Caki2 (cell line): ENCODE results near the gene SART1. TPM values are rescaled to one million over a fixed set of nuclear protein-coding genes. Genes with fewer than 3 reads are reported as not detected.

Source experiments
- DNase-seq: peaks from one replicate; pipeline ENCODE4 v3.0.0-alpha.2; 2015; ENCODE audit warnings: low read depth
- in situ Hi-C: cut with HindIII; loops from 2 replicates; pipeline ENCODE4 v1.10.0; 2016; ENCODE audit warnings: low sequenced_read_pairs, low pct_unique_long_range_greater_than_20kb, mixed read lengths
- total RNA-seq: library from RNA; depleted of rRNA; stranded (reverse); fragments of >200 nt; shearing (Covaris generic); gene quantifications from 2 replicates; pipeline ENCODE4 v1.2.3, GENCODE V29; 2014; ENCODE audit warnings: low replicate concordance

SART1 gene
- total RNA-seq, 1 experiment from 2014 or later = 68.3 TPM

DNA sequence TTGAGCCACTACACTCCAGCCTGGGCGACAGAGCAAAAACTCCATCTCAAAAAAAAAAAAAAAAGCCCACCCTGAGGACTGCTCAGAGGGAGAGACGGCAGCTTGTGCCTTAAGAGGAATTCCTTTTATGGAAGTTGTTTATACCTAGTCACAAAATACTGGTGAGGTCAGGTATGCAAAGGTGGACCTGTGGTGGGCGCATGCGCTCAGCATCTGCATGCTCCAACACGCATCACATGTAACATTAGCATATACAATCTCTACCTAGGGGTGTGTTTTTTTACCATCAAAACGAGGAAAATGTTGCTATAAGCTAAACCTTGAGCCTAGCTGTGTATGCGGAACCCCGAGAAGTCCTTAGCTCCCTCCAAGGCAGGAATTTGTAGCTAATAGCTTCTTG, 6.8 kb upstream of the SART1 start:
- in situ Hi-C loops = no loop called here
- no peak for DNase-seq

- no peak for DNase-seq
- in situ Hi-C loops = no loop called here
These were observed 3.2 kb upstream of the SART1 start for GRCh38 chr11:65958291-65958690.

DNA sequence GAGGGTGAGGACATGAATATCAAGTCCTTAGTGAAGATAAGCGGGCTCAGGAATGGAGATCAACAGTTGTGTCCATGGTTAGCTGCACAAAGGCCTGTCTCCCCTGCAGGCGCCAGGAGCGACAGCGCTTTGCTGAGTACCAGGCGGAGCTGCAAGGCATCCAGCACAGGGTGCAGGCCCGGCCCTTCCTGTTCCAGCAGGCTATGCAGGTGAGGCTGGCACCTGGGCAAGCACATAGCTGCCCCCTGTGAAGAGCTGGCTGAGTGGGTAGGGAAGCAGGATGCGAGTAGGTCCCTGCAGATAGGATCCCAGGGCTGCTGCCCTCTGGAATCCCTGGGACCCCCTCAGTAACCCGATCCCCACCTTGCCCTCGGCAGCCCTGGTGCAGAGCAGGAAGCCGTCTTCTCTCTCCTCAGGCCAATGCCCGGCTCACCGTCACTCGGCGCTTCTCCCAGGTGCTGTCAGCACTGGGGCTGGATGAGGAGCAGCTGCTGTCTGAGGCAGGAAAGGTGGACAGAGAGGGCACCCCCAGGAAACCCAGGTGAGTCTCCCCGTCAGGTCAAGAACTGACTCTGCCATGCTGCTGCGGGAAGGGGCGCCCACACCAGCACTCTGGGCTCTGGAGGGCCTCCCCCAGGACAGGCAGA, 2.6 kb upstream of the SART1 start:
- DNase-seq = no peak
- in situ Hi-C loops = no loop called here

DNA sequence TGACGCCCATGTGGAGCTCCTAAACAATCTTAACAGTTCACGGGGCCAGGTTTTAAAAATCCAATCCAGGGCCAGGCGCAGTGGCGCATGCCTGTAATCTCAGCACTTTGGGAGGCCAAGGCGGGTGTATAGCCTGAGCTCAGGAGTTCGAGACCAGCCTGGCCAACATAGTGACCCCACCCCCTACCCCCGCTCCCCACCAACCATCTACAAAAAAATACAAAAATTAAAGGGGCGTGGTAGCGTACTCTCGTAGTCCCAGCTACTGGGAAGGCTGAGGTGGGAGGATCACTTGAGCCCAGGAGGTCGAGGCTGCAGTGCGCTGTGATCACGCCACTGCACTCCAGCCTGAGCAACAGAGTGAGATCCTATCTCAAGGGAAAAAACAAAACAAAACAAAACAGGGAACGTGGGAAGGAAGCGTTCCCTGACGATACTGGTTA, 689 bp upstream of the SART1 start:
- DNase-seq = no peak
- in situ Hi-C loops = no loop called here

GRCh38 chr11:65962141-65962564, 619 bp downstream of the SART1 start:
- DNase-seq = no peak
- in situ Hi-C loops = no loop called here

- DNase-seq = no peak
- in situ Hi-C loops = no loop called here
These were observed 3.4 kb downstream of the SART1 start for GRCh38 chr11:65964906-65965305.

GRCh38 chr11:65965986-65966762, 4.6 kb downstream of the SART1 start:
- no peak for DNase-seq
- in situ Hi-C loops = no loop called here

DNA sequence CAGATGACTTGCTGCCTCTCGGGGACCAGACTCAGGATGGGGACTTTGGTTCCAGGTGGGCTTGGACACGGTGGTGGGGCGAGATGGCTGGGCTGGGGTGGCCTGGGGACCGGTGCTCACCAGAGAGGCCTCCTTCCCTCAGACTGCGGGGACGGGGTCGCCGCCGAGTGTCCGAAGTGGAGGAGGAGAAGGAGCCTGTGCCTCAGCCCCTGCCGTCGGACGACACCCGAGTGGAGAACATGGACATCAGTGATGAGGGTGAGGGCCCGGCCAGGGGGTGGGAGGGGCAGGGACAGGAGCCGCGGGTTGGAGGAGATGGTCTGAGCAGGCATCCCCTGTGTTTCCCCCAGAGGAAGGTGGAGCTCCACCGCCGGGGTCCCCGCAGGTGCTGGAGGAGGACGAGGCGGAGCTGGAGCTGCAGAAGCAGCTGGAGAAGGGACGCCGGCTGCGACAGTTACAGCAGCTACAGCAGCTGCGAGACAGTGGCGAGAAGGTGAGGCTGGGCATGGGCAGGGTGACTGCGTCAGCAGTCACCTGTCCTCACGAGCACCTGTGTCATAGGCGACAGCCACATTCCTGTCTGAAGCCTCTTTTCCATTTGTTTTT, 5.9 kb downstream of the SART1 start:
- DNase-seq = no peak
- in situ Hi-C loops = no loop called here

GRCh38 chr11:65968600-65969482, 7.3 kb downstream of the SART1 start:
- in situ Hi-C loops = no loop called here
- no peak for DNase-seq

DNA sequence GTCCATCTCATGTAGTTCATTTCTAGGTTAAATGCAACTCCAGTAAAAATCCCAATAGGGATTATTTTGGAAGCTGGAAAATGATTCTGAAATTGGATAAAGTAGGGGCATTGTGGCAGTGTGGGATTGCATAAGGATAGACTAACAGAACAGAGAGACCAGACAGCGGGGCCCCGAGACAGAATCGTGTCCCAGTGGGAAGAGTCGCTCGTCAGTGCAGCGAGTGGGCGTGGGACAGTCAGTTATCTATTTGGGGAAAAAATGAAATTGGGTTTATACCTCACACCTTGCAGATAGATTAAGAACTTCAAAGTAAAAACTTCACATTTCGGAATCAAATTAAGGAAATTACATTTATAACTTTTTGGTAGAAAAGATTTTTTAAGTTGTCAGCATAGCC, 10.6 kb downstream of the SART1 start:
- in situ Hi-C loops = no loop called here
- no peak for DNase-seq

DNA sequence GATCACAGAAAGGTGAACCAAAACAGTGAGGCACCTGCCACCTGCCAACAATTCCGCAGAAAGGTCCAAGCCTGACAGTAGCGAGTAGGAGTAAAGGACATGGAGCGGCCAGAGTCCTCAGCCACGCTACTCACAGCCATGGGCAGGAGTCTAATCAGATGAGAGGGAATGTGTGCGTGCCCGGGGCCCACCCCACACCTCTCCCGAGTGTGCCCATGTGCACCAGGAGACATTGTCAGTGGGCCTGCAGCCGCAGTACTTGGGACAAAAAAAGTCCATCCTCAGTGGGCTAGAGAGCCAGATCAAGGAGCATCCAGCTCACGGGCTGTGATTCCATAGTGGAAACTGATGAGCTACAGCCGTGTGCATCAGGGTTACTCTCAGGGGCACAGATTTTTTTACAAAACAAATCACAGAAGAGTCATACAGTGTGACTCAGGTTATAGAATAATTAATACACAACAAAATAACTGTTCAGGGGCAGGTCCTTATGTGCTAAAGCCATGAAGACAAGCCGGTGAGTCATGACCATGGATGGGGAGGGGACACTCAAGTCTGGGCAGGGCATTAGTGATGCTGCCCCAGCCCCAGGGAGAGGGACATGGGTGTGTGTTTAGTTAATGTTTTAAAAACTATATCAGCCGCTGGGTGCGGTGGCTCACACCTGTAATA, 12.0 kb downstream of the SART1 start:
- in situ Hi-C loops = no loop called here
- peak; percentile 23 for DNase-seq

DNA sequence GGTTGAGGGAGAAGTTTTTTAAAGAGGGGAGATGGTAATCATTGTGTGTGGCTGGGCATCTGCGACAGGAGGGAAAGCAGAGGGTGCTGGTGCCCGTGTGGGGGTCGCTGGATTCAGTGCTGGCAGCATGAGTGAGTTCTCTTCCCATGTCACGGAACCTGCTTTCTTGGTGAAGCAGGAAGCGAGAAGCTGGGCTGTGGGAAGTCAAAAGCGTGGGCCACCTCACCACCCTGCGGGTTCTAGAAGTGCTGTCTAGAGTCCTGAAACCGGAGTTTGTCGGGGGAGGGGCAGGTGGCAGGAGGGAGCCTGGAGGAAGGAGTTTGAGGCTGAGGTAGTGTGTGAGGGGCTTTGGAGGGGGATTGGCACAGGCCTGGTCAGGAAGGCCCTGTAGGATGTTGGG, 14.2 kb downstream of the SART1 start:
- DNase-seq = no peak
- in situ Hi-C loops = no loop called here

DNA sequence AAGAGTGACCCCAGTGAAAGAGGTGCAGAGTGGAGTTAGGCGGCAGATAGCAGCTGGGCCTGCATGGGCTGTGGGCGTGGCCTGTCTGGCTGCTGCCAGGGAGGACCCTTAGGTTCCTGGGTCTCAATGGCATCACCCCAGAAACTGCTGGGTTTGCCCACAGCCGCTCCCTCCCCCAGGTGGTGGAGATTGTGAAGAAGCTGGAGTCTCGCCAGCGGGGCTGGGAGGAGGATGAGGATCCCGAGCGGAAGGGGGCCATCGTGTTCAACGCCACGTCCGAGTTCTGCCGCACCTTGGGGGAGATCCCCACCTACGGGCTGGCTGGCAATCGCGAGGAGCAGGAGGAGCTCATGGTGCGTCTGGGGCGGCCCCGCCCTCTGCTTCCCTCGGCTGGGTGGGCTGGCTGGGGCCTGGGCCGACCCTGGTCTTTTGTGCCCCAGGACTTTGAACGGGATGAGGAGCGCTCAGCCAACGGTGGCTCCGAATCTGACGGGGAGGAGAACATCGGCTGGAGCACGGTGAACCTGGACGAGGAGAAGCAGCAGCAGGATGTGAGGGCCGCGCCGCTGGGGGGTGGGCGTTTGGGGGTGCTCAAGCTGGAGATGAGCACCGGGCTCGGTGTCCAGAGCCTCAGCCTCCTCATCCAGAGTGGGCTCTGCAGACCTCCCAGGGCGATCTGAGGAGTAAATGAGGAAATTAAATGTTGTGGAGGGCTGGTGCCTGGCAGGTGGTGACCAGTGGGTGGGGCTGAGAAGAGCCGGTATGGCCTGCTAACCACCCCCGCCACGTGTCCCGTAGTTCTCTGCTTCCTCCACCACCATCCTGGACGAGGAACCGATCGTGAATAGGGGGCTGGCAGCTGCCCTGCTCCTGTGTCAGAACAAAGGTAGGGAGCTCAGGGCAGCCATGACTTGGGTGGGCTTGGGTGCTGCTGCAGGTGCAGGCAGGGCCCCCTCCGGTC, 15.0 kb downstream of the SART1 start:
- in situ Hi-C loops = no loop called here
- no peak for DNase-seq

DNA sequence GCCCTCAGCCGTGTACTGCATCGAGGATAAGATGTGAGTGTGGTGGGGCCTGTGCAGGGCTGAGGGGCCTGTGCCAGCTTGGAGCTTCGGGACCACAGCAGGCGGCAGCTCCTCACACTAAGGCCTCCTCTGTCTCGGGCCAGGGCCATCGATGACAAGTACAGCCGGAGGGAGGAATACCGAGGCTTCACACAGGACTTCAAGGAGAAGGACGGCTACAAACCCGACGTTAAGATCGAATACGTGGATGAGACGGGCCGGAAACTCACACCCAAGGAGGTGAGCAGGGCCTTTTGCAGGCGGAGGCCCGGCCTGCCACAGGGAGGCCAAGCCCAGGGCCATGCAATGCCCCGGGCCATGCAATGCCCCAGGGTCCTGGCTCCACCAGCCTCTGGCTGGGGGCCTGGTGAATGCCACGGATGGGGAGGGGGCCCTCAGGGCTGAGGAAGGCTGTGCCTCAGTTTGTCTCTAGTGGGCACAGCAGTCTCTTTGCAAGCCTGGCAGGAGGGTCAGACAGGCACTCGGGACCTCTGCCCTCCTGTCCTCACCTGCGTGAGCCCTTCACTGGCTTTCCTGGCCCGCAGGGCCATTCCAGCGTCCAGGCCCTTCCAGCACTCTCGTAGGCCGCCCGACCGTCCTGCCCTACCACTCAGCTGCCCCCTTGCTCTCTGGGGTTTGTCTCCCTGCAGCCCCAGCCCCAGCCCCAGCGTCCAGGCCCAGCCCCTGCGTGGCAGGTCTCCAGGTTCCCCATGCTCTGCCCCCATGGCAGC, 16.3 kb downstream of the SART1 start:
- no peak for DNase-seq
- in situ Hi-C loops = no loop called here

DNA sequence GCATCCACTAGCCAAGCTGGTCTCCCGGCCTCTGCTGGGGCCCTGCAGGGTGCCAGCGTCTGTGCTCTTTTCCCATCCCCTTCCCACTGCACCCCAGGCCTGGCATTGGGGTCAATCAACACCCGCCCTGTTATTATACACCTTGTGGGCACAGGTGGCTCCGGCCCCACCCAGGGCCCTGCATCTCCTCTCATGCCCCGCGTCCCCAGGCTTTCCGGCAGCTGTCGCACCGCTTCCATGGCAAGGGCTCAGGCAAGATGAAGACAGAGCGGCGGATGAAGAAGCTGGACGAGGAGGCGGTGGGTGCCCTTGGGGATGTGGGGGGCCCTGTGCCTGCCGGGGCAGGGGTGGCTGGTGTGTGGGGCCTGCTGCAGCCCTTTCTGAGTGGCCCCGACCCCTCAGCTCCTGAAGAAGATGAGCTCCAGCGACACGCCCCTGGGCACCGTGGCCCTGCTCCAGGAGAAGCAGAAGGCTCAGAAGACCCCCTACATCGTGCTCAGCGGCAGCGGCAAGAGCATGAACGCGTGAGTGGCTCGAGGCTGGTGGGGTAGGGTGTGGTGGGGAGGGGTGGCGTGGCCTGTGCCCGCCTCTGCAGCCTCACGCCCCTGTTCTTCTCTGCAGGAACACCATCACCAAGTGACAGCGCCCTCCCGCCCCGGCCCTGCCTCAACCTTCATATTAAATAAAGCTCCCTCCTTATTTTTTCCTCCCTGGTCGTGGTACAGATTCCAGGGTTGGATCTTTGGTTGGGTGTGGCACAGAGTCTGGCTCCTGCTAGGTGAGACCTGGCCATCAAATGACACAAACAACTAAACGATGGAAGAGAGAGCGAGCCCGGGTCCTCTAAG, 17.1 kb downstream of the SART1 start:
- no peak for DNase-seq
- in situ Hi-C loops = no loop called here
